Activated naive CD8-positive, alpha-beta T cell treated with anti-CD3 and anti-CD28 coated beads, Interleukin-2, amount 50 U/mL, for 16 hours (primary cell): ENCODE data around the gene CHD5.

Experiments used
- DNase-seq: peaks from one replicate; pipeline ENCODE4 v3.0.0-alpha.2; 2020; ENCODE audit warnings: low read depth, low spot score

The CHD5 gene

GRCh38 chr1:6154525-6155319 lies 25.4 kb downstream of the CHD5 start:
- no peak for DNase-seq

DNA sequence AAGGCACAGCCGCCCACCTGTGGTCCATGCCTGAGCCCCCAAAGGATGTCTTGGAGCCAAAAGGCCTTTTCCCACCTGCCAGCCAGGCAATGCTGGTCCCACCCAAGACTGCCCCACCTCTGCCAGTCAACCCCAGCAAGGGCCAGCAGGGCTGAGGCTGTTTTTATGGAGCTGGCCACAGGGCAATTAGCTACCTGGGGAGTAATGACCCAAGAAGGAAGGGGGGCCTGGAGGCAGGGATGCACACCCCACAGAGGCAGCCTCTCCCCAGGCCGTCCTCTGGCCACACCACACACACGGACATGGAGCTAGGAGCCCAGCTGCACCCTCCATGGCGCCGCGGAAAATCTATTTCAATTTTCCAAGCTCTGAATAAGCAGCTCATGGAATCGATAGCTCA lies 27.2 kb downstream of the CHD5 start:
- DNase-seq = no peak

DNA sequence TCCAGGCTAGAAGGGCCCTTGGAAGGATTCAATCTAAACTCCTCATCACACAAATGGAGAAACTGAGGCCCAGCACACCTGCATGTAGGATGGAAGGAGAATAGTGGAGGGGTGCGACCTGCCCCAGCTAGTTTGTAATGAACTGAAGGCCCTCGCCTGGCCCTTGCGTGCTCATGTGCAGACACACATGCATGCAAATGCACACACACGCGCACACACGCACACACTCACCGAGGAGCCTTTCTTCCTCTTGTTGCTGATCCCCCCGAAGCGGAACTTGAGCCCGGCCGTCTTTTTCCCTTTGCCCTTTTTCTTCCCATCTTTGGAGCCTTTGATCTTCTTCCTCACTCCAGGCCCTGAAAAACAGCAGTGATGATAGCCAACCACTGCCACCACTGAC lies 27.9 kb downstream of the CHD5 start:
- no peak for DNase-seq

- DNase-seq = no peak
Observed at GRCh38 chr1:6151291-6151822, 28.8 kb downstream of the CHD5 start.

DNA sequence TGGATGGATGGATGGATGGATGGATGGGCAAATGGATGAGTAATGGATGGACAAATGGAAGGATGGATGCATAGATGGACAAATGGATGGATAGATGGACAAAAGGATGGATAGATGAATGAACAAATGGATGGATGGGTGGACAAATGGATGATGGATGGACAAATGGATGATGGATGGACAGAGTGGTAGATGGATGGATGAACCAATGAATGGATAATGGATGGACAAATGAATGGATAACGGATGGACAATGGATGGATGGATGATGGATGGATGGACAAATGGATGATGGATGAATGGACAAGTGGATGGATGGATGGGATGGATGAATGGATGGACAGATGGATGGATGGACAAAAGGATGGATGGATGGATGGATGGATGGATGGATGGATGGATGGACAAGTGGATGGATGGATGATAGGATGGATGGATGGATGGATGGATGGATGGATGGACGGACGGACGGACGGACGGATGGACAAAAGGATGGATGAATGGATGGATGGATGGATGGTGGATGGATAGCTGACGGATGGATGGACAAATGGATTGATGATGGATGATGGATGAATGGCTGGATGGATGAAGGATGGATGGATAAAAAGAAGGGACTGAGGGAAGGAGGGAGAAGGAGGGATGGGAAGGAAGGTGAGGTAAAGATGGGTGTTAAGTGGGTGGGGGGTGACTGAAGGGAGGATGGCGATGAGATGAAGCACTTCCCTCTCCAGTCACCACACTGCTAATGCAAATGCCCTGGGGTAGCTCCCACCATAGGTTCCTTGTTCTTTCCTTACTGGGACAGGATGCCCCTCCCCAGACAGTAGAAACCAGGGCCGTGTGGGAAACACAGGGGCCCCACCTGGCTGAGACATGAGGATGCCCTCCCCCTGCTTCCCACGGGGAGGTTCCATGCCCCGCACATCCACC lies 29.8 kb downstream of the CHD5 start:
- no peak for DNase-seq

DNA sequence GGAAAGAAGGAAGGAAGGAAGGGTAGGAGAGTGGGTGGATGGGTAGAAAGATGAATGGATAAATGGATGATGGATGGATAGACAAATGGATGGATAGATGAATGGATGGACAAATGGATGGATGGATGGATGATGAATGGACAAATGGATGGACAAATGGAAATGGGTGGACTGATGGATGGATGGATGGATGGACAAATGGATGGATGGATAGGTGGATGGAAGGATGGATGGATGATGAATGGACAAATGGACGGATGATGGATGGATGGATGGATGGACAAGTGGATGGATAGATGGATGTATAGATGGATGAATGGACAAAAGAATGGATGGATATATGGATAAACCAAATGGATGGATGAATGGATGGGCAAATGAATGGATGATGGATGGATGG lies 30.5 kb downstream of the CHD5 start:
- no peak for DNase-seq

DNA sequence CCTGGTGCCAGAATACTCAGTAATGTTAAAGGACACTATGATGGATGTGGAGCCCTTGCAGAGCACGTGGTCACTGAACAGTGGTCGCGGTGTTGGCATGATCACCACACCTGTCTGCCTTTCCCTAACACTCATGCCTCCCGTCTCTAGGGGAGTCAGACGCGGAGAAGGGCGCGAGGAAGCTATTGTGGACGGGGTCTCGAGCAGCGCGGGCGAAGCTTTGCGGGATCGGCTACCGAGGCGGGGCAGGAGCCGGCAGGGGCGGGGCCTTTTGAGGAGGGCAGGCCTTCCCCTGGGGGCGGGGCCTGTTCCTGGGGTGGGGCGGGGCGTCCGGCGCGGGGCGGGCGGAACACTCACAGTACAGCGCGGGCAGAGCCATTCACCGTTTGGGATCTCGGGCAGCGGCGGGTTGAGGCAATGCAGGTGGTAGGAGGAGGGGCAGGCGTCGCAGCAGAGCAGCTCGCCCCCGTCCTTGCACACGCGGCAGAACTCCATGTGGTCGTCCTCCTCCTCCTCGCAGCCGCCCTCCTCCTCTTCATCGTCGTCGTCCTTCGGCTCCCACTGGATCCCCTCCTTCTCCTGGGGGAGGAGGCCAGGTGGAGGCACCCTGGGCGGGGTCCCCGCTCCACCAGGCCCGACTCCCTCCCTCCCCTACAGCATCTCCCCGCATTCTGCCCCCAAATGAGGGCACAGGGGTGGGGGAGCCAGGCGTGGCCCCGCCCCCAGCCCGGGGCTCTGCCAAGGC lies 31.5 kb downstream of the CHD5 start:
- peak; percentile 42 for DNase-seq

GRCh38 chr1:6145864-6146410 lies 34.2 kb downstream of the CHD5 start:
- DNase-seq = no peak

GRCh38 chr1:6145396-6145750 lies 34.7 kb downstream of the CHD5 start:
- no peak for DNase-seq

- no peak for DNase-seq
Observed at GRCh38 chr1:6144647-6145395, 35.3 kb downstream of the CHD5 start.

- DNase-seq = no peak
Observed at GRCh38 chr1:6144175-6144574, 35.9 kb downstream of the CHD5 start.

GRCh38 chr1:6143395-6143794 lies 36.7 kb downstream of the CHD5 start:
- no peak for DNase-seq

DNA sequence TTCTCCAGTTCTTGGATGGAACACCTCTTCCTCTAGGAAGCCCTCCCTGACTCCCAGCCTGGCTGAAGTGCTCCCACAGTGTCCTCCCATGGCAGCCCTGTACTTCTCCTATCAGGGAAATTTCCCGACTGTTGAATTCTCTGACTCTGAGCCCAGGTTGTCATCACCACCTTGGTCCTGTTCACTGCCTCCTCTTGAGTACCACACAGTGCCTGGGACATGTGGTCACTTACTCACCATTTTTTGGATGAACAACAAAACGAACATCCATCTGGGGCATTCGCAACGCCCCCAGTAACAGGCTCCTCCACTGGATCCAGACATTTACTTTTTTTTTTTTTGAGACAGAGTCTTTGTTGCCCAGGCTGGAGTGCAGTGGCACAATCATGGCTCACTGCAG lies 37.4 kb downstream of the CHD5 start:
- DNase-seq = no peak

GRCh38 chr1:6142036-6142621 lies 38.0 kb downstream of the CHD5 start:
- no peak for DNase-seq

DNA sequence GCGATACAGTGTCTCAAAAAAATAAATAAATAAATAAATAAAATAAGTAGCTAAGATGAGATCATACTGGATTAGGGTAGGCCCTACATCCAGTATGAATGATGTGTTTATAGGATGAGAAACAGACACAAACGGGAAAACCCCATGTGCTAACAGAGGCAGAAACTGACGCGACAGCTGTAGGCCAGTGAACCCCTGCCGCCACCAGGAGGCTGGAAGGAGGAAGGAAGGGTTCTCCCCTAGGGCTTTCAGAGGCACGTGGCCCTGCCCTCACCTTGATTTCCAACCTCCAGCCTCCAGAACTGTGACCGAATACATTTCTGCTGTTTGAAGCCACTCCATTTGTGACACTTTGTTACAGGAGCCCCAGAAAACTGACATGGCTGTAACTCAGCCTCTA lies 38.5 kb downstream of the CHD5 start:
- no peak for DNase-seq

DNA sequence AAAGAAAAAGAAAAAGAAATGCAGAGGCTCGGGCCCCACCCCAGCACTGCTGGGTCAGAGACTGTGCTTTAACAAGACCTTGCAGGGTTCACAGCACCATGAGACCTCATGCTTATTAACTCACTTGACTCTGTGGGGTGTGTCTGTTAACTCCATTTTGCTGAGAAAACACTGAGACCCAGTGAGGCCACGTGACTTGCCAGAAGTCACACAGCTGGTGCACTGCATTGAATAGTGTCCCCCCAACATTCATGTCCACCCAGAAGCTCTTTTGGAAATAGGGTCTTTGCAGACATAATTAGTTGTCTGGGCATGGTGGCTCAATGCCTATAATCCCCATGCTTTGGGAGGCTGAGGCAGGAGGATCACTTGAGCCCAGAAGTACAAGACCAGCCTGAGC lies 39.7 kb downstream of the CHD5 start:
- no peak for DNase-seq

DNA sequence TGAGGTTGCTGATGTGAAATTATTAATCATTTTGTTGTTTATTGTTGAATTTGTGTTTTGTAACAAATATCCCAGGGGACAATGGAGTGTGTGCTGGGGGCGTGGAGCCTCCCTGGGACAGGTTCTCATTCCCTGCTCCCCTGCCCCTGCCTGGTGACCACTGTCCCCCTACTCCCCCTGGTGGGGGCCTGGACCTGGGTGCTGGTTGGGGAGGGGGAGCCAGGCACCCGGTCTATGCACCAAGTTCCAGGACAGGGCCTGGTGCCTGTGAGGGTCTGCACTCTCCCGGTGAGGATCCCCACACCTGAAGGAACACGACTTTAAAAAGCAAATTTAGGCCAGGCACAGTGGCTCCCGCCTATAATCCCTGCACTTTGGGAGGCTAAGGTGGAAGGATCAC lies 42.4 kb downstream of the CHD5 start:
- DNase-seq = no peak

GRCh38 chr1:6136516-6137220 lies 43.5 kb downstream of the CHD5 start:
- no peak for DNase-seq

DNA sequence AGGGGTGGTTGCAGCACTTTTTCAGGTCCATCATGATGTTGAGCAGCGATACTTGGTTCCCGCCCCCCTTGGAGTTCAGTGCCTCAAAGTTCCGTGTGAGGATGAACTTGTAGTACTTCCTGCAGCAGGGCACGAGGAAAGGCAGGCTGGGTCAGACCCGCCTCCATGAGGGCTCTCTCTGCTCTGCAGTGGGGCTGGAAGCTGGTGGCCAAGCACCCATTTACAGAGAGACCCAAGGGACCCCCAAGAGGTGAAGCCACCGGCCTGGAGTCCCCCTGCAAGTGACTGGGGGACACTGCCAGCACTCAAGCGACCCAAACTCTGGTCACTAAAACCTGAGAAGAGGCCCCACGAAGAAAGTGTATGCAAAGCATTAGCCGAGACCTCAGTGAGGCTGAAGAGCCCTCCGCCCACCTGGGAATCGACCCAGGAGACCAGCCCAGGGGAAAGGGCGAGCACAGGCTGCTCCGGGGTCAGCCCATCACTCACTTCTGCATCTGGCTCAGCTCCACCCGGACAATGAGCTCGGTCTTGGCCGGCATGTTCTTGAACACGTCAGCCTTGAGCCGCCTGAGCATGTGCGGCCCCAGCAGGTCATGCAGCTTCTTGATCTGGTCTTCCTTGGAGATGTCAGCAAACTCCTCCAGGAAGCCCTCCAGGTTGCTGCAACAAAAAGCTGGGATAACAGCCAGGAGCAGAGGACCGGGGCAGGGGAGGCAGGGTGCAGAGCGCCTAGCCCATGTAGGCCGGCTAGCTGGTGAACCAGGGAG lies 45.2 kb downstream of the CHD5 start:
- no peak for DNase-seq
